Neuron (in vitro differentiated cells): ENCODE results near the gene CARS2.
"Not testable (repeated sequence)": the region's sequence is repeated elsewhere in the genome, so short reads cannot be mapped to it uniquely, and the experiment has no call there.

ENCODE experiments used
- H2AFZ ChIP-seq: one replicate; pipeline ENCODE4 v1.6.1; 2013; ENCODE audit warnings: low read depth, mild to moderate bottlenecking, inconsistent platforms, low read length, moderate library complexity
- H3K27me3 ChIP-seq: one replicate; pipeline ENCODE4 v1.6.1; 2013; ENCODE audit warnings: low read length; ENCODE audit not compliant: insufficient read depth
- H3K36me3 ChIP-seq: one replicate; pipeline ENCODE4 v1.6.1; 2013; ENCODE audit warnings: low read length; ENCODE audit not compliant: insufficient read depth
- H3K4me1 ChIP-seq: one replicate; pipeline ENCODE4 v1.6.1; 2013; ENCODE audit warnings: low read length; ENCODE audit not compliant: insufficient read depth
- H3K4me3 ChIP-seq: 2 replicates; pipeline ENCODE4 v1.5.1; 2013; ENCODE audit warnings: mild to moderate bottlenecking, low read length, moderate library complexity
- H3K9me3 ChIP-seq: one replicate; pipeline ENCODE4 v1.6.1; 2013; ENCODE audit warnings: low read length

Gene CARS2

GRCh38 chr13:110705826-110706569 lies at the start of gene CARS2:
TSS of gene CARS2 (minus strand) at chr13:110706116. CDS start at chr13:110706093, 23 bp downstream.
- peaks cover 28% of the 10 kb centered on the region for H3K36me3 ChIP-seq
- no peaks in the 10 kb centered on the region for H3K27me3 ChIP-seq
- H3K9me3 ChIP-seq, result no peaks in the 10 kb centered on the region
- H2AFZ ChIP-seq, result peak within 1 kb of the TSS; percentile 58
- H3K4me1 ChIP-seq, result peaks cover 17% of the 10 kb centered on the region
- H3K4me3 ChIP-seq, result peak within 1 kb of the TSS; percentile 95

- Histone ChIP-seq H3K4me3 (no peak overlapping the region), H3K27me3 (no peaks in the 10 kb centered on the region), H3K36me3 (no peaks in the 10 kb centered on the region), H3K4me1 (no peaks in the 10 kb centered on the region), H3K9me3 (peaks cover 9% of the 10 kb centered on the region), H2AFZ (no peak overlapping the region)
Measured at GRCh38 chr13:110748271-110748670, 42.4 kb upstream of the CARS2 start.

- Histone ChIP-seq H3K9me3 (peaks cover 7% of the 10 kb centered on the region), H3K27me3 (no peaks in the 10 kb centered on the region), H3K36me3 (no peaks in the 10 kb centered on the region), H3K4me1 (no peaks in the 10 kb centered on the region), H3K4me3 (no peak overlapping the region), H2AFZ (no peak overlapping the region)
Measured at GRCh38 chr13:110746438-110746837, 40.5 kb upstream of the CARS2 start.

- no peaks in the 10 kb centered on the region for H3K4me1 ChIP-seq
- no peak overlapping the region for H2AFZ ChIP-seq
- peaks cover 7% of the 10 kb centered on the region for H3K9me3 ChIP-seq
- H3K27me3 ChIP-seq, result no peaks in the 10 kb centered on the region
- no peak overlapping the region for H3K4me3 ChIP-seq
- no peaks in the 10 kb centered on the region for H3K36me3 ChIP-seq
Measured at GRCh38 chr13:110743687-110744086, 37.8 kb upstream of the CARS2 start.

GRCh38 chr13:110737555-110737954 lies 31.6 kb upstream of the CARS2 start:
- H2AFZ ChIP-seq, result no peak overlapping the region
- no peak overlapping the region for H3K4me3 ChIP-seq
- H3K36me3 ChIP-seq, result no peaks in the 10 kb centered on the region
- H3K4me1 ChIP-seq, result no peaks in the 10 kb centered on the region
- H3K9me3 ChIP-seq, result peaks cover 3% of the 10 kb centered on the region
- no peaks in the 10 kb centered on the region for H3K27me3 ChIP-seq

GRCh38 chr13:110734561-110734960 lies 28.6 kb upstream of the CARS2 start:
- Histone ChIP-seq H3K27me3 (no peaks in the 10 kb centered on the region), H3K4me1 (no peaks in the 10 kb centered on the region), H3K9me3 (peaks cover 3% of the 10 kb centered on the region), H3K36me3 (no peaks in the 10 kb centered on the region), H3K4me3 (no peak overlapping the region), H2AFZ (no peak overlapping the region)

- Histone ChIP-seq H3K4me1 (no peaks in the 10 kb centered on the region), H3K9me3 (no peaks in the 10 kb centered on the region), H3K36me3 (no peaks in the 10 kb centered on the region), H3K27me3 (no peaks in the 10 kb centered on the region), H2AFZ (no peak overlapping the region), H3K4me3 (no peak overlapping the region)
Measured at GRCh38 chr13:110731072-110731471, 25.2 kb upstream of the CARS2 start.

GRCh38 chr13:110726726-110727125 lies 20.8 kb upstream of the CARS2 start:
- Histone ChIP-seq H3K4me1 (no peaks in the 10 kb centered on the region), H2AFZ (no peak overlapping the region), H3K36me3 (peaks cover 5% of the 10 kb centered on the region), H3K27me3 (no peaks in the 10 kb centered on the region), H3K9me3 (no peaks in the 10 kb centered on the region), H3K4me3 (no peak overlapping the region)

- H3K4me1 ChIP-seq, H3K27me3 ChIP-seq, H3K36me3 ChIP-seq, H2AFZ ChIP-seq, H3K9me3 ChIP-seq, H3K4me3 ChIP-seq: not testable (repeated sequence)
Measured at GRCh38 chr13:110726153-110726552, 20.2 kb upstream of the CARS2 start.

- Histone ChIP-seq H2AFZ (no peak overlapping the region), H3K4me3 (no peak overlapping the region), H3K9me3 (peaks cover 6% of the 10 kb centered on the region), H3K4me1 (no peaks in the 10 kb centered on the region), H3K27me3 (no peaks in the 10 kb centered on the region), H3K36me3 (peaks cover 28% of the 10 kb centered on the region)
Measured at GRCh38 chr13:110723598-110723997, 17.7 kb upstream of the CARS2 start.

- Histone ChIP-seq H3K36me3 (peaks cover 28% of the 10 kb centered on the region), H3K9me3 (peaks cover 6% of the 10 kb centered on the region), H3K27me3 (no peaks in the 10 kb centered on the region), H3K4me3 (no peak overlapping the region), H2AFZ (no peak overlapping the region), H3K4me1 (peaks cover 3% of the 10 kb centered on the region)
Measured at GRCh38 chr13:110722971-110723370, 17.1 kb upstream of the CARS2 start.

- H3K27me3 ChIP-seq, result no peaks in the 10 kb centered on the region
- peaks cover 20% of the 10 kb centered on the region for H3K4me1 ChIP-seq
- no peak overlapping the region for H3K4me3 ChIP-seq
- H3K9me3 ChIP-seq, result peaks cover 6% of the 10 kb centered on the region
- H3K36me3 ChIP-seq, result peaks cover 28% of the 10 kb centered on the region
- no peak overlapping the region for H2AFZ ChIP-seq
Measured at GRCh38 chr13:110719036-110719710, 13.3 kb upstream of the CARS2 start.

GRCh38 chr13:110716247-110716515 lies 10.3 kb upstream of the CARS2 start:
- Histone ChIP-seq H2AFZ (no peak overlapping the region), H3K9me3 (peaks cover 6% of the 10 kb centered on the region), H3K36me3 (peaks cover 20% of the 10 kb centered on the region), H3K4me3 (peak overlapping the region; percentile 95), H3K4me1 (peaks cover 23% of the 10 kb centered on the region), H3K27me3 (no peaks in the 10 kb centered on the region)
